RWPE1 (cell line): Measurements from ENCODE around the gene DNAH11.
"Not testable (repeated sequence)": the region's sequence is repeated elsewhere in the genome, so short reads cannot be mapped to it uniquely, and the experiment has no call there.

Source experiments
- CTCF ChIA-PET: fragments of 350-600 bp; sonication (Branson Sonifier 250); formaldehyde crosslinking; extraction: SDS; loops from one replicate; lab custom pipeline; 2021; lab: Yijun Ruan, JAX
- POLR2A ChIA-PET: fragments of 400-600 bp; formaldehyde crosslinking; extraction: SDS; loops from one replicate; lab custom pipeline; 2020; ENCODE audit warnings: antibody characterized with exemption; ENCODE audit not compliant: low non-redundant PET; lab: Yijun Ruan, JAX
- DNase-seq: peaks from one replicate; pipeline ENCODE4 v3.0.0; 2012; ENCODE audit warnings: low spot score
- H3K27ac ChIP-seq: fragments of 450-650 bp; 2 replicates; pipeline ENCODE4 v1.5.1; 2017
- TF ChIP-seq, protein P1 (sequence below): fragments of 450-650 bp; conservative IDR thresholded peaks from 2 replicates; pipeline ENCODE4 v1.5.1; 2017; ENCODE audit warnings: low read depth, mild to moderate bottlenecking

Gene DNAH11

GRCh38 chr7:21731977-21732376 lies 189.1 kb downstream of the DNAH11 start:
- ChIA-PET POLR2A (no interaction called here), CTCF (no interaction called here)
- no peak overlapping the region for H3K27ac ChIP-seq
- DNase-seq, result no peak
- TF ChIP-seq, protein P1, sequence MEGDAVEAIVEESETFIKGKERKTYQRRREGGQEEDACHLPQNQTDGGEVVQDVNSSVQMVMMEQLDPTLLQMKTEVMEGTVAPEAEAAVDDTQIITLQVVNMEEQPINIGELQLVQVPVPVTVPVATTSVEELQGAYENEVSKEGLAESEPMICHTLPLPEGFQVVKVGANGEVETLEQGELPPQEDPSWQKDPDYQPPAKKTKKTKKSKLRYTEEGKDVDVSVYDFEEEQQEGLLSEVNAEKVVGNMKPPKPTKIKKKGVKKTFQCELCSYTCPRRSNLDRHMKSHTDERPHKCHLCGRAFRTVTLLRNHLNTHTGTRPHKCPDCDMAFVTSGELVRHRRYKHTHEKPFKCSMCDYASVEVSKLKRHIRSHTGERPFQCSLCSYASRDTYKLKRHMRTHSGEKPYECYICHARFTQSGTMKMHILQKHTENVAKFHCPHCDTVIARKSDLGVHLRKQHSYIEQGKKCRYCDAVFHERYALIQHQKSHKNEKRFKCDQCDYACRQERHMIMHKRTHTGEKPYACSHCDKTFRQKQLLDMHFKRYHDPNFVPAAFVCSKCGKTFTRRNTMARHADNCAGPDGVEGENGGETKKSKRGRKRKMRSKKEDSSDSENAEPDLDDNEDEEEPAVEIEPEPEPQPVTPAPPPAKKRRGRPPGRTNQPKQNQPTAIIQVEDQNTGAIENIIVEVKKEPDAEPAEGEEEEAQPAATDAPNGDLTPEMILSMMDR, result no peak

GRCh38 chr7:21732956-21733355 lies 190.1 kb downstream of the DNAH11 start:
- CTCF ChIA-PET, result interaction anchor here (0.6 kb wide), 1 partner anchor 881 kb away, joined by 3 read pairs; no protein-coding TSS in a partner anchor
- POLR2A ChIA-PET, DNase-seq, H3K27ac ChIP-seq: not testable (repeated sequence)

DNA sequence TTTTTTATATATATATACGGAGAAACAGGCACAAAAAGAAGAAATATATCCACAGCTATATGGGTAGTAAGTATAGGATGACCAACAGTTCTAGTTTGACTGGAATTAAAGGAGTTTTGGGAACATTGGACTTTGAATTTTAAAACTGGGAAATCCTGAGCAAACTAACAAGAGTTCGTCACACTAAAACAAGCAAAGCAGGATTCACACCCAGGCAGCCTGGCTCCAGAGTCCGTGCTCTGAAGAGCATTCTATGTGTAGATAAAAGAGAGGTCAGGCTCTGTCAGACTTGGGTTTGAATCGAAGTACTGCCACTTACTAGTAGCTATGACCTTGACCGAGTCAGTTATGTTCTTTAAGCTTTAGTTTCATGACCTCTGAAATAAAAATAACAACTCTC lies 191.0 kb downstream of the DNAH11 start:
- TF ChIP-seq, protein P1, result no peak
- no peak for DNase-seq
- H3K27ac ChIP-seq, result no peak overlapping the region
- ChIA-PET CTCF (no interaction called here), POLR2A (no interaction called here)

- CTCF ChIA-PET, result no interaction called here
- POLR2A ChIA-PET, result no interaction called here
These were observed 200.7 kb downstream of the DNAH11 start for GRCh38 chr7:21743493-21743892.

DNA sequence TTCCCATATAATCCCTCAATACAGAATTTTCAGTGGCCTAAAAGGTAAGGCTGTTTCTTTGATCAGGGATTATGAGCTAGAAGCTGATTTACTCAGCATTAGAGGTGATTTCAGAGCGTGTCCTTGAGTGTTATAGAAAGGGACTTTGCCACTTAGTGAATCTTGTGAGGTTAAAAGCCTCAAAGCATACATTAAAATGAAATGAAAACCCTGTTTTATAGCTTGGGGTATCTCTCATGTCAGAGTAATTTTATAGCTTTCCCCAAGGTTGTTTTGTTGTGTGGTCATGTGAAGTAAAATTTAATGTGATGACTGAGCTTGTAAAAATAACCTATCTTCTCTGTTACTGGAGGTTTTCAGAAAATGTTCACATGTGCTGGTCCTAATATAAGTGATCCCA lies 204.1 kb downstream of the DNAH11 start:
- H3K27ac ChIP-seq, result no peak overlapping the region
- TF ChIP-seq, protein P1, result no peak
- CTCF ChIA-PET, result no interaction called here
- no peak for DNase-seq
- POLR2A ChIA-PET, result no interaction called here

More at GRCh38 chr7:21743493-21743892, 200.7 kb downstream of the DNAH11 start:
- TF ChIP-seq, protein P1, result no peak
- H3K27ac ChIP-seq, result no peak overlapping the region
- DNase-seq, result no peak

- TF ChIP-seq, protein P1, result no peak
- H3K27ac ChIP-seq, result no peak overlapping the region
- POLR2A ChIA-PET, result no interaction called here
- no peak for DNase-seq
- CTCF ChIA-PET, result no interaction called here
These were observed 205.0 kb downstream of the DNAH11 start for GRCh38 chr7:21747806-21748205.

GRCh38 chr7:21749378-21749777 lies 206.5 kb downstream of the DNAH11 start:
- CTCF ChIA-PET, result no interaction called here

More at GRCh38 chr7:21749378-21749777, 206.5 kb downstream of the DNAH11 start:
- DNase-seq, result no peak
- POLR2A ChIA-PET, result no interaction called here
- no peak overlapping the region for H3K27ac ChIP-seq
- TF ChIP-seq, protein P1, result no peak
